Glutamatergic neuron (in vitro differentiated cells): ENCODE data around the gene NSRP1. TPM values are rescaled to one million over a fixed set of nuclear protein-coding genes. Genes with fewer than 3 reads are reported as not detected.

Experiments
- DNase-seq: peaks from one replicate; pipeline ENCODE4 v3.0.0; 2022
- H3K27ac Mint-ChIP-seq: one replicate; pipeline ENCODE4 v1.8.0; 2020; ENCODE audit warnings: mild to moderate bottlenecking, mixed read lengths, inconsistent platforms; ENCODE audit not compliant: unreplicated experiment
- H3K27me3 Mint-ChIP-seq: one replicate; pipeline ENCODE4 v1.8.0; 2020; ENCODE audit warnings: mild to moderate bottlenecking, moderate library complexity, mixed read lengths, inconsistent platforms; ENCODE audit not compliant: unreplicated experiment
- H3K36me3 Mint-ChIP-seq: one replicate; pipeline ENCODE4 v1.8.0; 2020; ENCODE audit warnings: mild to moderate bottlenecking, mixed read lengths, inconsistent platforms; ENCODE audit not compliant: unreplicated experiment
- H3K4me1 Mint-ChIP-seq: one replicate; pipeline ENCODE4 v1.8.0; 2020; ENCODE audit warnings: mild to moderate bottlenecking, low read depth, mixed read lengths, inconsistent platforms; ENCODE audit not compliant: unreplicated experiment
- H3K4me3 Mint-ChIP-seq: one replicate; pipeline ENCODE4 v1.8.0; 2020; ENCODE audit warnings: mild to moderate bottlenecking, mixed read lengths, inconsistent platforms; ENCODE audit not compliant: unreplicated experiment
- H3K9me3 Mint-ChIP-seq: one replicate; pipeline ENCODE4 v1.8.0; 2020; ENCODE audit warnings: mild to moderate bottlenecking, moderate library complexity, mixed read lengths, inconsistent platforms; ENCODE audit not compliant: unreplicated experiment
- CTCF ChIP-seq: fragments of 200-600 bp; sonication (generic); IDR thresholded peaks from one replicate; pipeline ENCODE4 v1.5.0; 2021; ENCODE audit not compliant: partially characterized antibody, unreplicated experiment
- total RNA-seq: library from RNA; stranded (reverse); fragmentation: NEBNext Ultra II Directional; extraction: Animal tissue kit (Norgen Biotek cat#: 25700); gene quantifications from one replicate; pipeline ENCODE4 v1.2.1, GENCODE V29; 2021; ENCODE audit not compliant: unreplicated experiment

The NSRP1 gene
- total RNA-seq, 1 donor from 2014 or later, result 18.2 TPM

- no peaks in the 10 kb centered on the region for H3K27me3 Mint-ChIP-seq
- no peak overlapping the region for H3K27ac Mint-ChIP-seq
- H3K4me3 Mint-ChIP-seq, result no peak overlapping the region
- DNase-seq, result no peak
- no peaks in the 10 kb centered on the region for H3K4me1 Mint-ChIP-seq
- H3K36me3 Mint-ChIP-seq, result no peaks in the 10 kb centered on the region
- no peaks in the 10 kb centered on the region for H3K9me3 Mint-ChIP-seq
- TF ChIP-seq CTCF, result no peak
These were observed 23.7 kb upstream of the NSRP1 start for GRCh38 chr17:30092886-30093285.

- Mint-ChIP-seq H3K36me3 (no peaks in the 10 kb centered on the region), H3K4me3 (no peak overlapping the region), H3K27me3 (no peaks in the 10 kb centered on the region), H3K27ac (no peak overlapping the region), H3K4me1 (no peaks in the 10 kb centered on the region), H3K9me3 (no peaks in the 10 kb centered on the region)
- TF ChIP-seq CTCF, result peak; percentile 95
- DNase-seq, result peak; percentile 31
These were observed 23.0 kb upstream of the NSRP1 start for GRCh38 chr17:30093463-30094147.

- H3K27me3 Mint-ChIP-seq, result no peaks in the 10 kb centered on the region
- no peak for DNase-seq
- no peaks in the 10 kb centered on the region for H3K4me1 Mint-ChIP-seq
- H3K9me3 Mint-ChIP-seq, result no peaks in the 10 kb centered on the region
- TF ChIP-seq CTCF, result peak; percentile 47
- no peaks in the 10 kb centered on the region for H3K36me3 Mint-ChIP-seq
- H3K4me3 Mint-ChIP-seq, result no peak overlapping the region
- H3K27ac Mint-ChIP-seq, result no peak overlapping the region
These were observed 20.9 kb upstream of the NSRP1 start for GRCh38 chr17:30095507-30096244.

GRCh38 chr17:30101686-30102390, 14.8 kb upstream of the NSRP1 start:
- H3K27me3 Mint-ChIP-seq, result no peaks in the 10 kb centered on the region
- no peaks in the 10 kb centered on the region for H3K36me3 Mint-ChIP-seq
- TF ChIP-seq CTCF, result no peak
- H3K27ac Mint-ChIP-seq, result no peak overlapping the region
- DNase-seq, result no peak
- H3K4me3 Mint-ChIP-seq, result no peak overlapping the region
- H3K4me1 Mint-ChIP-seq, result peaks cover 4% of the 10 kb centered on the region
- H3K9me3 Mint-ChIP-seq, result peaks cover 2% of the 10 kb centered on the region
